GM12878 (cell line): ENCODE measurements around the gene SACM1L. TPM values are rescaled to one million over a fixed set of nuclear protein-coding genes. Genes with fewer than 3 reads are reported as not detected.

ENCODE experiments used
- ATAC-seq: fragments of 200-7000 bp; cut with Tn5 transposase; 3 replicates; pipeline ENCODE4 v1.9.1; 2020; ENCODE audit warnings: mild to moderate bottlenecking, moderate library complexity
- BruUV-seq: library from RNA; stranded (reverse); fragments of 400-500 nt; replicated peaks from 2 replicates; lab custom pipeline; 2021; lab: Mats Ljungman, UMichigan
- CTCF ChIA-PET: fragments of 300-600 bp; sonication (Branson Sonifier 250); formaldehyde crosslinking; extraction: SDS; loops from one replicate; lab custom pipeline; 2021; ENCODE audit warnings: inconsistent platforms; lab: Yijun Ruan, JAX
- POLR2A ChIA-PET: fragments of 350-600 bp; formaldehyde crosslinking; extraction: SDS; loops from one replicate; lab custom pipeline; 2021; ENCODE audit warnings: inconsistent platforms; lab: Charles Lee
- RAD21 ChIA-PET: fragments of 300-600 bp; sonication (Branson Sonifier 250); formaldehyde crosslinking; loops from one replicate; lab custom pipeline; 2023; ENCODE audit warnings: antibody characterized with exemption; ENCODE audit not compliant: unreplicated experiment; lab: Charles Lee
- SMC1A ChIA-PET: fragments of 300-600 bp; sonication (Branson Sonifier 250); formaldehyde crosslinking; loops from one replicate; lab custom pipeline; 2023; ENCODE audit not compliant: unreplicated experiment, uncharacterized antibody; lab: Charles Lee
- DNase-seq: peaks from one replicate; pipeline ENCODE4 v3.0.0-alpha.2; 2011; ENCODE audit warnings: low read depth, low spot score
- FAIRE-seq: peaks from 3 replicates; lab custom pipeline; 2011; peaks lifted over from hg19 to GRCh38; lab: Jason Lieb, UNC
- H2AFZ ChIP-seq: 2 replicates; pipeline ENCODE4 v1.6.0; 2011; ENCODE audit warnings: low read depth, low read length, control low read depth; ENCODE audit not compliant: control insufficient read depth
- H3K27ac ChIP-seq: 2 replicates; pipeline ENCODE4 v1.5.1; 2011; ENCODE audit warnings: control low read depth; ENCODE audit not compliant: control insufficient read depth, insufficient read depth
- H3K27me3 ChIP-seq, 2 experiments: replicated peaks in 1 of 2; 2 replicates each; pipeline versions ENCODE4 v1.6.0 to v1.6.1; 2011; ENCODE audit warnings: low read length in 1 of 2; ENCODE audit not compliant: control insufficient read depth in 2 of 2, insufficient read depth in 2 of 2
- H3K36me3 ChIP-seq, 2 experiments: 2 replicates each; pipeline ENCODE4 v1.5.1; 2011; ENCODE audit warnings: low read length in 1 of 2; ENCODE audit not compliant: control insufficient read depth in 2 of 2, insufficient read depth in 2 of 2
- H3K4me1 ChIP-seq: 2 replicates; pipeline ENCODE4 v1.6.1; 2011; ENCODE audit warnings: mild to moderate bottlenecking, low read length, moderate library complexity, mixed read lengths; ENCODE audit not compliant: control insufficient read depth, insufficient read depth
- H3K4me2 ChIP-seq: 2 replicates; pipeline ENCODE4 v1.6.0; 2011; ENCODE audit warnings: control low read depth; ENCODE audit not compliant: control insufficient read depth, insufficient read depth
- H3K4me3 ChIP-seq: fragments of 200-600 bp; sonication (generic); 2 replicates; pipeline ENCODE4 v1.5.1; 2016
- H3K79me2 ChIP-seq: 2 replicates; pipeline ENCODE4 v1.6.0; 2011; ENCODE audit warnings: low read length; ENCODE audit not compliant: control insufficient read depth, insufficient read depth
- H3K9ac ChIP-seq: 2 replicates; pipeline ENCODE4 v1.8.0; 2011; ENCODE audit warnings: low read length, control low read depth, mixed read lengths; ENCODE audit not compliant: control insufficient read depth, insufficient read depth
- H3K9me3 ChIP-seq: replicated peaks from 3 replicates; pipeline ENCODE4 v1.5.1; 2011; ENCODE audit warnings: mild to moderate bottlenecking, low read length; ENCODE audit not compliant: control insufficient read depth, insufficient read depth
- H4K20me1 ChIP-seq: 2 replicates; pipeline ENCODE4 v1.6.0; 2011; ENCODE audit not compliant: control insufficient read depth, insufficient read depth
- EGR1 ChIP-seq, 2 experiments: IDR thresholded peaks; 1 replicate in 1 of 2; 2 replicates in 1 of 2; pipeline ENCODE4 v1.6.1; 2011 to 2012; ENCODE audit warnings: low read depth in 2 of 2, low read length in 2 of 2, borderline replicate concordance in 1 of 2, mild to moderate bottlenecking in 1 of 2, moderate library complexity in 1 of 2
- ESRRA ChIP-seq: IDR thresholded peaks from 2 replicates; pipeline ENCODE4 v1.6.1; 2012; ENCODE audit warnings: mild to moderate bottlenecking, low read length, improper control_type of control experiment
- SREBF1 ChIP-seq: IDR thresholded peaks from 2 replicates; pipeline ENCODE4 v1.6.1; 2012; ENCODE audit warnings: mild to moderate bottlenecking, low read length
- in situ Hi-C: fragments of 300-500 bp; cut with MboI; formaldehyde crosslinking; loops from 9 replicates; pipeline ENCODE4 v1.14.3; 2018; ENCODE audit warnings: mixed read lengths
- intact Hi-C: fragments of 100-400 bp; cut with micrococcal nuclease; formaldehyde crosslinking; loops from one replicate; pipeline ENCODE4 v1.14.2; 2022; ENCODE audit not compliant: unreplicated experiment
- polyA plus RNA-seq, 11 experiments: library from polyadenylated mRNA; depleted of rRNA in 4 of 11; unstranded in 6 of 11; stranded (reverse) in 5 of 11; fragments of >200 nt; fragmentation: Nextera tagmentation in 4 of 11; fragmentation: Illumina TruSeq in 1 of 11; extraction: Ambion mirVana in 4 of 11; extraction: Trizol in 1 of 11; gene quantifications; 1 replicate in 1 of 11; 2 replicates in 10 of 11; pipeline versions ENCODE4 v1.2.1 to v1.2.3, GENCODE V29; 2011 to 2016; ENCODE audit warnings: inconsistent platforms in 2 of 11, missing spikeins in 2 of 11, low read depth in 1 of 11
- total RNA-seq, 4 experiments: library from RNA; depleted of rRNA in 3 of 4; stranded (reverse); fragments of >200 nt in 3 of 4; fragmentation: Illumina TruSeq in 1 of 4; extraction: Trizol in 1 of 4; gene quantifications; 2 replicates each; pipeline versions ENCODE4 v1.2.1 to v1.2.3, GENCODE V29; 2013 to 2021
- TF ChIP-seq, protein P1 (sequence below): IDR thresholded peaks from 2 replicates; pipeline ENCODE4 v1.6.1; 2011; ENCODE audit warnings: borderline replicate concordance, low read depth, mild to moderate bottlenecking, moderate library complexity, mixed read lengths, low read length; ENCODE audit not compliant: insufficient read depth; ENCODE audit errors: extremely low read length
- TF ChIP-seq, protein P2 (sequence below): fragments of 450-650 bp; IDR thresholded peaks from 2 replicates; pipeline ENCODE4 v1.6.1; 2016; ENCODE audit warnings: mild to moderate bottlenecking

Gene SACM1L
- total and polyA plus RNA-seq, 10 of the 15 experiments (the other 5 are each of a cell fraction or from before 2014, with no cell fraction given): 16.5 to 48.3 (median 28.9) TPM

- Histone ChIP-seq H3K79me2 (no peaks in the 10 kb centered on the region), H3K4me3 (no peak overlapping the region), H2AFZ (no peak overlapping the region), H3K36me3 (peaks cover 9 to 33% of the 10 kb centered on the region in 2 experiments)
- ChIA-PET POLR2A (no interaction called here), SMC1A (interaction anchor here (1.0 to 1.2 kb wide), 2 partner anchors 81 to 117 kb away, joined by 3 read pairs; no protein-coding TSS in a partner anchor), RAD21 (no interaction called here)
- in situ Hi-C loops (no loop called here), intact Hi-C loops (no loop called here)
- BruUV-seq: no TSS peak
- no peak for TF ChIP-seq EGR1 (IDR thresholded peaks at IDR 0.05; ENCODE audit: borderline replicate concordance in 1 of 2, low read depth in 2 of 2, low read length in 2 of 2)
- no peak for TF ChIP-seq SREBF1
- TF ChIP-seq, protein P1, sequence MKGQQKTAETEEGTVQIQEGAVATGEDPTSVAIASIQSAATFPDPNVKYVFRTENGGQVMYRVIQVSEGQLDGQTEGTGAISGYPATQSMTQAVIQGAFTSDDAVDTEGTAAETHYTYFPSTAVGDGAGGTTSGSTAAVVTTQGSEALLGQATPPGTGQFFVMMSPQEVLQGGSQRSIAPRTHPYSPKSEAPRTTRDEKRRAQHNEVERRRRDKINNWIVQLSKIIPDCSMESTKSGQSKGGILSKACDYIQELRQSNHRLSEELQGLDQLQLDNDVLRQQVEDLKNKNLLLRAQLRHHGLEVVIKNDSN: no peak
- TF ChIP-seq, protein P2, sequence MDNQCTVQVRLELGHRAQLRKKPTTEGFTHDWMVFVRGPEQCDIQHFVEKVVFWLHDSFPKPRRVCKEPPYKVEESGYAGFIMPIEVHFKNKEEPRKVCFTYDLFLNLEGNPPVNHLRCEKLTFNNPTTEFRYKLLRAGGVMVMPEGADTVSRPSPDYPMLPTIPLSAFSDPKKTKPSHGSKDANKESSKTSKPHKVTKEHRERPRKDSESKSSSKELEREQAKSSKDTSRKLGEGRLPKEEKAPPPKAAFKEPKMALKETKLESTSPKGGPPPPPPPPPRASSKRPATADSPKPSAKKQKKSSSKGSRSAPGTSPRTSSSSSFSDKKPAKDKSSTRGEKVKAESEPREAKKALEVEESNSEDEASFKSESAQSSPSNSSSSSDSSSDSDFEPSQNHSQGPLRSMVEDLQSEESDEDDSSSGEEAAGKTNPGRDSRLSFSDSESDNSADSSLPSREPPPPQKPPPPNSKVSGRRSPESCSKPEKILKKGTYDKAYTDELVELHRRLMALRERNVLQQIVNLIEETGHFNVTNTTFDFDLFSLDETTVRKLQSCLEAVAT: no peak
- no peak for TF ChIP-seq ESRRA
- TF ChIP-seq, all 136 proteins: peak for 0
- H3K27ac ChIP-seq: no peak overlapping the region
- DNase-seq: no peak
- H3K4me1 ChIP-seq: no peaks in the 10 kb centered on the region
- H3K27me3 ChIP-seq: no peaks in the 10 kb centered on the region
- no peak overlapping the region for H3K9ac ChIP-seq
- no peaks in the 10 kb centered on the region for H4K20me1 ChIP-seq
- ATAC-seq: no peak
- H3K9me3 ChIP-seq: no peaks in the 10 kb centered on the region
- no peak for FAIRE-seq
- CTCF ChIA-PET: no interaction called here
- no peak overlapping the region for H3K4me2 ChIP-seq
These were observed 47.5 kb downstream of the SACM1L start for GRCh38 chr3:45736707-45737106.
